Colonic mucosa (tissue), 4 donors: ENCODE data around the gene OOSP3. TPM values are rescaled to one million over a fixed set of nuclear protein-coding genes. Genes with fewer than 3 reads are reported as not detected.
"Not testable (repeated sequence)": the region's sequence is repeated elsewhere in the genome, so short reads cannot be mapped to it uniquely, and the experiment has no call there.

Experiments
- DNase-seq: peaks from one replicate; pipeline ENCODE4 v3.0.0-alpha.2; 2020
- H3K27ac ChIP-seq: fragments of 200-600 bp; one replicate; pipeline ENCODE4 v1.8.0; 2021
- H3K27me3 ChIP-seq: fragments of 200-600 bp; one replicate; pipeline ENCODE4 v1.8.0; 2021
- H3K36me3 ChIP-seq: fragments of 200-600 bp; one replicate; pipeline ENCODE4 v1.8.0; 2021
- H3K4me1 ChIP-seq: fragments of 200-600 bp; one replicate; pipeline ENCODE4 v1.8.0; 2021; ENCODE audit warnings: mild to moderate bottlenecking
- H3K4me3 ChIP-seq: fragments of 200-600 bp; one replicate; pipeline ENCODE4 v1.8.0; 2021
- H3K9ac ChIP-seq, 2 donors: one replicate each; pipeline ENCODE4 v1.7.0; 2013; ENCODE audit warnings: control low read depth in 2 of 2, low read depth in 2 of 2, low read length in 2 of 2
- H3K9me3 ChIP-seq: fragments of 200-600 bp; one replicate; pipeline ENCODE4 v1.8.0; 2021
- CTCF ChIP-seq: fragments of 200-600 bp; IDR thresholded peaks from one replicate; pipeline ENCODE4 v1.8.0; 2022; ENCODE audit warnings: antibody characterized with exemption, mild to moderate bottlenecking
- intact Hi-C: fragments of 100-400 bp; cut with DNase I; formaldehyde crosslinking; loops from one replicate; pipeline ENCODE4 v1.14.1; 2022
- total RNA-seq, 2 donors: library from RNA; stranded (reverse); fragmentation: NEBNext Ultra II Directional in 1 of 2; extraction: Animal tissue kit (Norgen Biotek cat#: 25700) in 1 of 2; gene quantifications; one replicate each; pipeline ENCODE4 v1.2.1, GENCODE V29; 2021
- donor health status: healthy.
- donor health status: DM: no; HTN: no; CAD: no.
- donor health status: DM: no; HTN: no; CAD: no.

The OOSP3 gene
- total RNA-seq, 2 donors from 2014 or later: not detected

GRCh38 chr11:59877325-59877724, 1.3 kb upstream of the OOSP3 start:
- Histone ChIP-seq H3K9me3 (no peaks in the 10 kb centered on the region), H3K27me3 (no peaks in the 10 kb centered on the region), H3K4me1 (no peaks in the 10 kb centered on the region), H3K27ac (no peak overlapping the region), H3K36me3 (no peaks in the 10 kb centered on the region), H3K9ac (no peak overlapping the region), H3K4me3 (no peak overlapping the region)
- no peak for DNase-seq
- TF ChIP-seq CTCF: no peak
- intact Hi-C loops: no loop called here

GRCh38 chr11:59877784-59878183, 798 bp upstream of the OOSP3 start:
- no peaks in the 10 kb centered on the region for H3K4me1 ChIP-seq
- no peaks in the 10 kb centered on the region for H3K27me3 ChIP-seq
- H3K9me3 ChIP-seq: no peaks in the 10 kb centered on the region
- no peak overlapping the region for H3K4me3 ChIP-seq
- H3K9ac ChIP-seq: no peak overlapping the region
- no peak overlapping the region for H3K27ac ChIP-seq
- intact Hi-C loops: no loop called here
- no peaks in the 10 kb centered on the region for H3K36me3 ChIP-seq
- TF ChIP-seq CTCF: no peak
- no peak for DNase-seq

GRCh38 chr11:59879567-59879966, 985 bp downstream of the OOSP3 start:
- Histone ChIP-seq H3K9me3 (no peaks in the 10 kb centered on the region), H3K4me3 (no peak overlapping the region), H3K9ac (no peak overlapping the region), H3K36me3 (no peaks in the 10 kb centered on the region), H3K4me1 (no peaks in the 10 kb centered on the region), H3K27ac (no peak overlapping the region), H3K27me3 (no peaks in the 10 kb centered on the region)
- no peak for TF ChIP-seq CTCF
- no peak for DNase-seq
- intact Hi-C loops: no loop called here

DNA sequence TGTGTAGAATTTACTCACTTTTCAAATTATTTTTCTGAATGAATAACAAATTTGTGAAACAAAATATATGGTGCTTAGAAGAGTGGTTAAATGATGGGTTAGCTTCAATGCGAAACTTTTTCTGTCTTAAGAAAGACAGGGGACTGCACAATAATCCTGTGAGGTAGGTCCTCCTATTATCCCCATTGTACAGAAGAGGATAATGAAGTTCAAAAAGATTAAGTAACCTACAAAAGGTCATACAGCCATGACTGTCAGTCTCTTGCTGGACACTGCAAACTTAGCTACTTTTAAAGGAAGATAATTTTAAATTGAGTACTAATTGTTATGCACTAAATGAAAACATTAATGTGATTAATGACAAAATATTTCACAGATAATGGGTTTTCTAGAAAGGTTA, 5.0 kb downstream of the OOSP3 start:
- DNase-seq: no peak
- Histone ChIP-seq H3K4me3 (no peak overlapping the region), H3K27ac (no peak overlapping the region), H3K9ac (no peak overlapping the region), H3K9me3 (no peaks in the 10 kb centered on the region), H3K27me3 (no peaks in the 10 kb centered on the region), H3K4me1 (no peaks in the 10 kb centered on the region), H3K36me3 (no peaks in the 10 kb centered on the region)
- intact Hi-C loops: no loop called here
- TF ChIP-seq CTCF: no peak

DNA sequence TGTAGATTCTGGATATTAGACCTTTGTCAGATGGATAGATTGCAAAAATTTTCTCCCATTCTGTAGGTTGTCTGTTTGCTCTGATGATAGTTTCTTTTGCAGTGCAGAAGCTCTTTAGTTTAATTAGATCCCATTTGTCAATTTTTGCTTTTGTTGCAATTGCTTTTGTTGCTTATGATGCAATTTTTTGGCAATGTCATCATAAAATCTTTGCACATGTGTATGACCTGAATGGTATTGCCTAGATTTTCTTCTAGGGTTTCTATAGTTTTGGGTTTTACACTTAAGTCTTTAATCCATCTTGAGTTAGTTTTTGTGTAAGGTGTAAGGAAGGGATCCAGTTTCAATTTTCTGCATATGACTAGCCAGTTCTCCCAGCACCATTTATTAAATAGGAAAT, 8.6 kb downstream of the OOSP3 start:
- DNase-seq, H3K9ac ChIP-seq, H3K9me3 ChIP-seq, H3K27me3 ChIP-seq, H3K36me3 ChIP-seq, H3K4me1 ChIP-seq, H3K4me3 ChIP-seq, intact Hi-C loops, H3K27ac ChIP-seq: not testable (repeated sequence)

GRCh38 chr11:59891781-59892181, 13.2 kb downstream of the OOSP3 start:
- Histone ChIP-seq H3K36me3 (no peaks in the 10 kb centered on the region), H3K9ac (no peak overlapping the region), H3K4me3 (no peak overlapping the region), H3K4me1 (no peaks in the 10 kb centered on the region), H3K27ac (no peak overlapping the region), H3K9me3 (no peaks in the 10 kb centered on the region), H3K27me3 (no peaks in the 10 kb centered on the region)
- TF ChIP-seq CTCF: no peak
- intact Hi-C loops: no loop called here
- DNase-seq: no peak
